Liver (tissue), 9 donors: ENCODE results near the gene PGM5. TPM values are rescaled to one million over a fixed set of nuclear protein-coding genes. Genes with fewer than 3 reads are reported as not detected.

ENCODE experiments used
- DNase-seq: peaks from one replicate; pipeline ENCODE4 v3.0.0-alpha.2; 2017; ENCODE audit warnings: low spot score
- H3K27ac ChIP-seq, 2 donors: one replicate each; pipeline ENCODE4 v1.7.0; 2013; ENCODE audit warnings: inconsistent platforms in 2 of 2, low read length in 2 of 2, control low read depth in 1 of 2, low read depth in 1 of 2, mild to moderate bottlenecking in 1 of 2
- H3K27me3 ChIP-seq, 4 donors: one replicate each; pipeline versions ENCODE4 v1.6.1 to v1.7.0; 2013; ENCODE audit warnings: low read length in 3 of 4, inconsistent platforms in 1 of 4, mild to moderate bottlenecking in 1 of 4, moderate library complexity in 1 of 4; ENCODE audit not compliant: control insufficient read depth in 4 of 4, insufficient read depth in 4 of 4
- H3K36me3 ChIP-seq, 4 donors: one replicate each; pipeline versions ENCODE4 v1.6.1 to v1.7.0; 2013; ENCODE audit warnings: low read length in 3 of 4, mild to moderate bottlenecking in 3 of 4, low read depth in 1 of 4, moderate library complexity in 1 of 4; ENCODE audit not compliant: control insufficient read depth in 4 of 4, insufficient read depth in 3 of 4
- H3K4me1 ChIP-seq, 4 donors: one replicate each; pipeline versions ENCODE4 v1.6.1 to v1.7.0; 2013; ENCODE audit warnings: low read length in 3 of 4, mild to moderate bottlenecking in 3 of 4, moderate library complexity in 1 of 4; ENCODE audit not compliant: control insufficient read depth in 4 of 4, insufficient read depth in 4 of 4
- H3K4me3 ChIP-seq, 3 donors: one replicate each; pipeline versions ENCODE4 v1.6.1 to v1.7.0; 2013; ENCODE audit warnings: low read length in 3 of 3, control low read depth in 1 of 3, low read depth in 1 of 3, mild to moderate bottlenecking in 1 of 3
- H3K9ac ChIP-seq, 2 donors: one replicate each; pipeline ENCODE4 v1.7.0; 2013; ENCODE audit warnings: low read length in 2 of 2, mild to moderate bottlenecking in 2 of 2, moderate library complexity in 2 of 2, control low read depth in 1 of 2, low read depth in 1 of 2
- H3K9me3 ChIP-seq, 4 donors: one replicate each; pipeline versions ENCODE4 v1.6.1 to v1.7.0; 2013; ENCODE audit warnings: low read length in 3 of 4; ENCODE audit not compliant: control insufficient read depth in 4 of 4
- ATF3 ChIP-seq: IDR thresholded peaks from 2 replicates; pipeline ENCODE4 v1.6.1; 2016; ENCODE audit warnings: antibody characterized with exemption
- CTCF ChIP-seq: fragments of 150-350 bp; IDR thresholded peaks from 2 replicates; pipeline ENCODE4 v1.5.1; 2017; ENCODE audit warnings: improper control_type of control experiment, low read depth, low read length; ENCODE audit not compliant: missing input control
- EGR1 ChIP-seq, 2 donors: IDR thresholded peaks; 2 replicates each; pipeline ENCODE4 v1.6.1; 2016 to 2018; ENCODE audit warnings: antibody characterized with exemption in 2 of 2, low read depth in 2 of 2
- FOXA1 ChIP-seq: IDR thresholded peaks from 2 replicates; pipeline ENCODE4 v1.6.1; 2016; ENCODE audit warnings: antibody characterized with exemption
- FOXA2 ChIP-seq: IDR thresholded peaks from 2 replicates; pipeline ENCODE4 v1.6.1; 2016; ENCODE audit warnings: antibody characterized with exemption
- GABPA ChIP-seq, 2 donors: IDR thresholded peaks in 1 of 2; conservative IDR thresholded peaks in 1 of 2; 2 replicates each; pipeline ENCODE4 v1.6.1; 2016; ENCODE audit warnings: antibody characterized with exemption in 2 of 2, mild to moderate bottlenecking in 1 of 2, moderate library complexity in 1 of 2
- HNF4A ChIP-seq, 2 donors: conservative IDR thresholded peaks; 2 replicates each; pipeline ENCODE4 v1.6.1; 2016; ENCODE audit warnings: antibody characterized with exemption in 2 of 2, mild to moderate bottlenecking in 2 of 2
- JUND ChIP-seq, 2 donors: IDR thresholded peaks; 2 replicates each; pipeline ENCODE4 v1.6.1; 2016; ENCODE audit warnings: antibody characterized with exemption in 2 of 2
- MAX ChIP-seq: IDR thresholded peaks from 2 replicates; pipeline ENCODE4 v1.6.1; 2016; ENCODE audit warnings: antibody characterized with exemption
- NR2F2 ChIP-seq: IDR thresholded peaks from 2 replicates; pipeline ENCODE4 v1.6.1; 2016; ENCODE audit warnings: antibody characterized with exemption
- REST ChIP-seq: IDR thresholded peaks from 2 replicates; pipeline ENCODE4 v1.6.1; 2016; ENCODE audit warnings: antibody characterized with exemption, mild to moderate bottlenecking
- RXRA ChIP-seq, 2 donors: IDR thresholded peaks; 2 replicates each; pipeline ENCODE4 v1.6.1; 2017 to 2018; ENCODE audit warnings: antibody characterized with exemption in 2 of 2, mild to moderate bottlenecking in 1 of 2
- SP1 ChIP-seq: IDR thresholded peaks from 2 replicates; pipeline ENCODE4 v1.6.1; 2018; ENCODE audit warnings: antibody characterized with exemption, mild to moderate bottlenecking
- TAF1 ChIP-seq: conservative IDR thresholded peaks from 2 replicates; pipeline ENCODE4 v1.6.1; 2016; ENCODE audit warnings: antibody characterized with exemption, mild to moderate bottlenecking
- YY1 ChIP-seq: IDR thresholded peaks from 2 replicates; pipeline ENCODE4 v1.6.1; 2016; ENCODE audit warnings: antibody characterized with exemption, mild to moderate bottlenecking
- ZBTB33 ChIP-seq: IDR thresholded peaks from 2 replicates; pipeline ENCODE4 v1.6.1; 2016; ENCODE audit warnings: antibody characterized with exemption
- WGBS: extraction: QIAGEN DNeasy Blood & Tissue Kit; methylation state at CpG from one replicate; pipeline ENCODE4 v1.1.7; 2013; 5-methylcytosine and 5-hydroxymethylcytosine counted together
- polyA plus RNA-seq, 2 donors: library from polyadenylated mRNA; stranded (reverse) in 1 of 2; unstranded in 1 of 2; fragments of 200-250 nt in 1 of 2; fragments of >200 nt in 1 of 2; fragmentation: Nextera tagmentation in 1 of 2; extraction: Ambion mirVana in 1 of 2; gene quantifications; one replicate each; pipeline versions ENCODE4 v1.2.1 to v1.2.3, GENCODE V29; 2013 to 2015
- total RNA-seq, 2 donors: library from RNA; depleted of rRNA; stranded (reverse); fragments of >200 nt; gene quantifications; one replicate each; pipeline ENCODE4 v1.2.3, GENCODE V29; 2014
- donor health status: healthy.
- donor health status: healthy.
- donor health status: healthy.
- donor health status: healthy.
- donor health status: healthy.

Gene PGM5
- total and polyA plus RNA-seq, 4 donors: 0.63 to 8.5 (median 2.2) TPM

- Histone ChIP-seq H3K27me3 (peaks cover 0 to 4% (median 0%) of the 10 kb centered on the region in 4 donors), H3K9me3 (no peaks in the 10 kb centered on the region), H3K4me3 (no peak overlapping the region), H3K4me1 (no peaks in the 10 kb centered on the region), H3K9ac (no peak overlapping the region), H3K27ac (no peak overlapping the region), H3K36me3 (no peaks in the 10 kb centered on the region)
- no peak for DNase-seq
- WGBS: 52% methylated on average over 11 of the region's 11 CpGs
- TF ChIP-seq MAX: no peak
- TF ChIP-seq RXRA (IDR thresholded peaks at IDR 0.05): no peak
- no peak for TF ChIP-seq CTCF
- TF ChIP-seq YY1: no peak
- no peak for TF ChIP-seq EGR1 (IDR thresholded peaks at IDR 0.05; ENCODE audit: low read depth in 2 of 2)
- no peak for TF ChIP-seq JUND (IDR thresholded peaks at IDR 0.05)
- no peak for TF ChIP-seq NR2F2
- no peak for TF ChIP-seq FOXA1
- no peak for TF ChIP-seq ATF3
- no peak for TF ChIP-seq REST
- TF ChIP-seq SP1: no peak
- no peak for TF ChIP-seq TAF1
- no peak for TF ChIP-seq ZBTB33
- no peak for TF ChIP-seq GABPA (IDR thresholded peaks at IDR 0.05 in 1 of 2, conservative IDR thresholded peaks at IDR 0.05 in 1 of 2)
- TF ChIP-seq HNF4A (conservative IDR thresholded peaks at IDR 0.05): no peak
- TF ChIP-seq FOXA2: no peak
Observed at GRCh38 chr9:68418259-68418845, 61.9 kb downstream of the PGM5 start.
